ENCODE results near the gene SREBF2. TPM values are rescaled to one million over a fixed set of nuclear protein-coding genes. Genes with fewer than 3 reads are reported as not detected.
"Not testable (repeated sequence)": the region's sequence is repeated elsewhere in the genome, so short reads cannot be mapped to it uniquely, and the experiment has no call there.

The SREBF2 gene
- total and polyA plus RNA-seq, 2 experiments from 2014 or later: 23.6 to 26.5 TPM

GRCh38 chr22:41834005-41834944 is 1.4 kb downstream of the SREBF2 start:
- H3K4me1 ChIP-seq (ENCODE audit: insufficient read depth): peaks cover 7% of the 10 kb centered on the region; the same call in 1 of the 2 replicates
- no peaks in the 10 kb centered on the region for H4K20me1 ChIP-seq (ENCODE audit: insufficient read depth)
- no peaks in the 10 kb centered on the region for H3K36me3 ChIP-seq (ENCODE audit: low read depth)
- DNase-seq: no peak
- TF ChIP-seq EZH2 (IDR thresholded peaks at IDR 0.05; ENCODE audit: insufficient read depth, poor library complexity, severe bottlenecking) (no peak), EZH2phosphoT487 (IDR thresholded peaks at IDR 0.05; ENCODE audit: insufficient read depth, low read depth) (no peak)
- peak overlapping the region; percentile 81 for H3K9ac ChIP-seq
- H3F3A ChIP-seq (ENCODE audit: insufficient read depth): peaks cover 6% of the 10 kb centered on the region
- no peak overlapping the region for H3K27ac ChIP-seq
- H3K9me3 ChIP-seq (ENCODE audit: low read depth): no peaks in the 10 kb centered on the region
- peak overlapping the region; percentile 81 for H3K4me3 ChIP-seq
- peaks cover 56% of the 10 kb centered on the region for H3K79me2 ChIP-seq (ENCODE audit: insufficient read depth)
- no peaks in the 10 kb centered on the region for H3K9me2 ChIP-seq (ENCODE audit: insufficient read depth)
- in situ Hi-C loops (cut with MboI): no loop called here
- WGBS, 2 experiments (ENCODE audit: low coverage in 1 of 2, low lambda C conversion rate in 2 of 2, missing lambda C conversion rate in 2 of 2): 18% methylated on average over 14 of the region's 14 CpGs
- H3K4me2 ChIP-seq (ENCODE audit: unreplicated experiment): peak overlapping the region; percentile 78
- H2AFZ ChIP-seq: peak overlapping the region; percentile 63
- no peaks in the 10 kb centered on the region for H3K27me3 ChIP-seq (replicated peaks; ENCODE audit: insufficient read depth)

DNA sequence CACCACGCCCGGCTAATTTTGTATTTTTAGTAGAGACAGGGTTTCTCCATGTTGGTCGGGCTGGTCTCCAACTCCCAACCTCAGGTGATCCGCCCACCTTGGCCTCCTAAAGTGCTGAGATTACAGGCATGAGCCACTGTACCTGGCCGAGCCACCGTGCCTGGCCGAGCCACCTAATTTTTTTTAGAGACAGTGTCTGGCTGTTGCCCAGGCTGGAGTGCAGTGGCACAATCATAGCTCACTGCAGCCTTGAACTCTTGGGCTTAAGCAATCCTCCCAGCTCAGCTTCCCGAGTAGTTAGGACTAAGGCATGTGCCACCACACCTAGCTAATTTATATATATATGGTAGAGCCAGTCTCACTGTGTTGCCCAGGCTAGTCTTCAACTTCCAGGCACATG is 2.6 kb downstream of the SREBF2 start:
- H3K9me3 ChIP-seq (ENCODE audit: low read depth); H3K4me2 ChIP-seq (ENCODE audit: unreplicated experiment); DNase-seq; in situ Hi-C loops (cut with MboI); H3K4me3 ChIP-seq; H3K36me3 ChIP-seq (ENCODE audit: low read depth); H3K27me3 ChIP-seq (replicated peaks; ENCODE audit: insufficient read depth); H3F3A ChIP-seq (ENCODE audit: insufficient read depth); H3K9me2 ChIP-seq (ENCODE audit: insufficient read depth); H3K9ac ChIP-seq; H3K27ac ChIP-seq; H4K20me1 ChIP-seq (ENCODE audit: insufficient read depth); H3K4me1 ChIP-seq (ENCODE audit: insufficient read depth); H2AFZ ChIP-seq: not testable (repeated sequence)
- peaks cover 68% of the 10 kb centered on the region for H3K79me2 ChIP-seq (ENCODE audit: insufficient read depth)
- WGBS, 2 experiments (ENCODE audit: low coverage in 1 of 2, low lambda C conversion rate in 2 of 2, missing lambda C conversion rate in 2 of 2): 96 to 98% methylated on average over 8 of the region's 8 CpGs

GRCh38 chr22:41836551-41836950 is 3.6 kb downstream of the SREBF2 start:
- H4K20me1 ChIP-seq (ENCODE audit: insufficient read depth): no peaks in the 10 kb centered on the region
- in situ Hi-C loops (cut with MboI): no loop called here

GRCh38 chr22:41838842-41839618 is 6.1 kb downstream of the SREBF2 start:
- Histone ChIP-seq H3K4me3 (no peak overlapping the region), H3K27ac (no peak overlapping the region), H3K79me2 (ENCODE audit: insufficient read depth) (peaks cover 98% of the 10 kb centered on the region), H3K4me1 (ENCODE audit: insufficient read depth) (peaks cover 7% of the 10 kb centered on the region; the same call in 1 of the 2 replicates), H3K9me2 (ENCODE audit: insufficient read depth) (no peaks in the 10 kb centered on the region), H3F3A (ENCODE audit: insufficient read depth) (no peaks in the 10 kb centered on the region), H3K36me3 (ENCODE audit: low read depth) (no peaks in the 10 kb centered on the region), H3K4me2 (ENCODE audit: unreplicated experiment) (no peak overlapping the region), H2AFZ (no peak overlapping the region), H3K9ac (no peak overlapping the region), H3K27me3 (replicated peaks; ENCODE audit: insufficient read depth) (no peaks in the 10 kb centered on the region), H4K20me1 (ENCODE audit: insufficient read depth) (no peaks in the 10 kb centered on the region), H3K9me3 (ENCODE audit: low read depth) (no peaks in the 10 kb centered on the region)
- TF ChIP-seq EZH2 (IDR thresholded peaks at IDR 0.05; ENCODE audit: insufficient read depth, poor library complexity, severe bottlenecking) (no peak), EZH2phosphoT487 (IDR thresholded peaks at IDR 0.05; ENCODE audit: insufficient read depth, low read depth) (no peak)
- DNase-seq: no peak
- in situ Hi-C loops (cut with MboI): no loop called here
- WGBS, 2 experiments (ENCODE audit: low coverage in 1 of 2, low lambda C conversion rate in 2 of 2, missing lambda C conversion rate in 2 of 2): 50 to 57% methylated on average over 1 of the region's 1 CpG

More at GRCh38 chr22:41836551-41836950, 3.6 kb downstream of the SREBF2 start:
- H3K9ac ChIP-seq: no peak overlapping the region
- no peaks in the 10 kb centered on the region for H3K9me3 ChIP-seq (ENCODE audit: low read depth)
- no peaks in the 10 kb centered on the region for H3K9me2 ChIP-seq (ENCODE audit: insufficient read depth)
- 76 to 80% methylated on average over 2 of the region's 2 CpGs for WGBS, 2 experiments (ENCODE audit: low coverage in 1 of 2, low lambda C conversion rate in 2 of 2, missing lambda C conversion rate in 2 of 2)
- no peak overlapping the region for H3K27ac ChIP-seq
- H3K79me2 ChIP-seq (ENCODE audit: insufficient read depth): peaks cover 79% of the 10 kb centered on the region
- H3K4me1 ChIP-seq (ENCODE audit: insufficient read depth): peaks cover 7% of the 10 kb centered on the region; the same call in 1 of the 2 replicates
- no peak for DNase-seq
- TF ChIP-seq EZH2phosphoT487 (IDR thresholded peaks at IDR 0.05; ENCODE audit: insufficient read depth, low read depth) (no peak), EZH2 (IDR thresholded peaks at IDR 0.05; ENCODE audit: insufficient read depth, poor library complexity, severe bottlenecking) (no peak)
- H3K27me3 ChIP-seq (replicated peaks; ENCODE audit: insufficient read depth): no peaks in the 10 kb centered on the region
- no peak overlapping the region for H2AFZ ChIP-seq
- no peak overlapping the region for H3K4me3 ChIP-seq
- peaks cover 6% of the 10 kb centered on the region for H3F3A ChIP-seq (ENCODE audit: insufficient read depth)
- no peak overlapping the region for H3K4me2 ChIP-seq (ENCODE audit: unreplicated experiment)
- no peaks in the 10 kb centered on the region for H3K36me3 ChIP-seq (ENCODE audit: low read depth)

All from GM23248 (cell line).